Liver (tissue), 9 donors: ENCODE results near the gene RNF144B. TPM values are rescaled to one million over a fixed set of nuclear protein-coding genes. Genes with fewer than 3 reads are reported as not detected.

Experiments
- DNase-seq: peaks from one replicate; pipeline ENCODE4 v3.0.0-alpha.2; 2017; ENCODE audit warnings: low spot score
- H3K27ac ChIP-seq, 2 donors: one replicate each; pipeline ENCODE4 v1.7.0; 2013; ENCODE audit warnings: inconsistent platforms in 2 of 2, low read length in 2 of 2, control low read depth in 1 of 2, low read depth in 1 of 2, mild to moderate bottlenecking in 1 of 2
- H3K27me3 ChIP-seq, 4 donors: one replicate each; pipeline versions ENCODE4 v1.6.1 to v1.7.0; 2013; ENCODE audit warnings: low read length in 3 of 4, inconsistent platforms in 1 of 4, mild to moderate bottlenecking in 1 of 4, moderate library complexity in 1 of 4; ENCODE audit not compliant: control insufficient read depth in 4 of 4, insufficient read depth in 4 of 4
- H3K36me3 ChIP-seq, 4 donors: one replicate each; pipeline versions ENCODE4 v1.6.1 to v1.7.0; 2013; ENCODE audit warnings: low read length in 3 of 4, mild to moderate bottlenecking in 3 of 4, low read depth in 1 of 4, moderate library complexity in 1 of 4; ENCODE audit not compliant: control insufficient read depth in 4 of 4, insufficient read depth in 3 of 4
- H3K4me1 ChIP-seq, 4 donors: one replicate each; pipeline versions ENCODE4 v1.6.1 to v1.7.0; 2013; ENCODE audit warnings: low read length in 3 of 4, mild to moderate bottlenecking in 3 of 4, moderate library complexity in 1 of 4; ENCODE audit not compliant: control insufficient read depth in 4 of 4, insufficient read depth in 4 of 4
- H3K4me3 ChIP-seq, 3 donors: one replicate each; pipeline versions ENCODE4 v1.6.1 to v1.7.0; 2013; ENCODE audit warnings: low read length in 3 of 3, control low read depth in 1 of 3, low read depth in 1 of 3, mild to moderate bottlenecking in 1 of 3
- H3K9ac ChIP-seq, 2 donors: one replicate each; pipeline ENCODE4 v1.7.0; 2013; ENCODE audit warnings: low read length in 2 of 2, mild to moderate bottlenecking in 2 of 2, moderate library complexity in 2 of 2, control low read depth in 1 of 2, low read depth in 1 of 2
- H3K9me3 ChIP-seq, 4 donors: one replicate each; pipeline versions ENCODE4 v1.6.1 to v1.7.0; 2013; ENCODE audit warnings: low read length in 3 of 4; ENCODE audit not compliant: control insufficient read depth in 4 of 4
- ATF3 ChIP-seq: IDR thresholded peaks from 2 replicates; pipeline ENCODE4 v1.6.1; 2016; ENCODE audit warnings: antibody characterized with exemption
- EGR1 ChIP-seq, 2 donors: IDR thresholded peaks; 2 replicates each; pipeline ENCODE4 v1.6.1; 2016 to 2018; ENCODE audit warnings: antibody characterized with exemption in 2 of 2, low read depth in 2 of 2
- GABPA ChIP-seq, 2 donors: IDR thresholded peaks in 1 of 2; conservative IDR thresholded peaks in 1 of 2; 2 replicates each; pipeline ENCODE4 v1.6.1; 2016; ENCODE audit warnings: antibody characterized with exemption in 2 of 2, mild to moderate bottlenecking in 1 of 2, moderate library complexity in 1 of 2
- HNF4A ChIP-seq, 2 donors: conservative IDR thresholded peaks; 2 replicates each; pipeline ENCODE4 v1.6.1; 2016; ENCODE audit warnings: antibody characterized with exemption in 2 of 2, mild to moderate bottlenecking in 2 of 2
- JUND ChIP-seq, 2 donors: IDR thresholded peaks; 2 replicates each; pipeline ENCODE4 v1.6.1; 2016; ENCODE audit warnings: antibody characterized with exemption in 2 of 2
- NR2F2 ChIP-seq: IDR thresholded peaks from 2 replicates; pipeline ENCODE4 v1.6.1; 2016; ENCODE audit warnings: antibody characterized with exemption
- REST ChIP-seq: IDR thresholded peaks from 2 replicates; pipeline ENCODE4 v1.6.1; 2016; ENCODE audit warnings: antibody characterized with exemption, mild to moderate bottlenecking
- RXRA ChIP-seq, 2 donors: IDR thresholded peaks; 2 replicates each; pipeline ENCODE4 v1.6.1; 2017 to 2018; ENCODE audit warnings: antibody characterized with exemption in 2 of 2, mild to moderate bottlenecking in 1 of 2
- SP1 ChIP-seq: IDR thresholded peaks from 2 replicates; pipeline ENCODE4 v1.6.1; 2018; ENCODE audit warnings: antibody characterized with exemption, mild to moderate bottlenecking
- TAF1 ChIP-seq: conservative IDR thresholded peaks from 2 replicates; pipeline ENCODE4 v1.6.1; 2016; ENCODE audit warnings: antibody characterized with exemption, mild to moderate bottlenecking
- YY1 ChIP-seq: IDR thresholded peaks from 2 replicates; pipeline ENCODE4 v1.6.1; 2016; ENCODE audit warnings: antibody characterized with exemption, mild to moderate bottlenecking
- ZBTB33 ChIP-seq: IDR thresholded peaks from 2 replicates; pipeline ENCODE4 v1.6.1; 2016; ENCODE audit warnings: antibody characterized with exemption
- WGBS: extraction: QIAGEN DNeasy Blood & Tissue Kit; methylation state at CpG from one replicate; pipeline ENCODE4 v1.1.7; 2013; 5-methylcytosine and 5-hydroxymethylcytosine counted together
- polyA plus RNA-seq, 2 donors: library from polyadenylated mRNA; stranded (reverse) in 1 of 2; unstranded in 1 of 2; fragments of 200-250 nt in 1 of 2; fragments of >200 nt in 1 of 2; fragmentation: Nextera tagmentation in 1 of 2; extraction: Ambion mirVana in 1 of 2; gene quantifications; one replicate each; pipeline versions ENCODE4 v1.2.1 to v1.2.3, GENCODE V29; 2013 to 2015
- total RNA-seq, 2 donors: library from RNA; depleted of rRNA; stranded (reverse); fragments of >200 nt; gene quantifications; one replicate each; pipeline ENCODE4 v1.2.3, GENCODE V29; 2014
- donor health status: healthy.
- donor health status: healthy.
- donor health status: healthy.
- donor health status: healthy.
- donor health status: healthy.

Gene RNF144B
- total and polyA plus RNA-seq, 4 donors: 3.0 to 15.1 (median 7.6) TPM

- Histone ChIP-seq H3K9me3 (no peaks in the 10 kb centered on the region), H3K36me3 (no peaks in the 10 kb centered on the region), H3K27ac (no peak overlapping the region), H3K9ac (no peak overlapping the region), H3K4me1 (peaks cover 0 to 26% (median 14%) of the 10 kb centered on the region in 4 donors), H3K4me3 (no peak overlapping the region), H3K27me3 (no peaks in the 10 kb centered on the region)
- 87% methylated on average over 1 of the region's 1 CpG for WGBS
- TF ChIP-seq TAF1 (no peak), GABPA (IDR thresholded peaks at IDR 0.05 in 1 of 2, conservative IDR thresholded peaks at IDR 0.05 in 1 of 2) (no peak), ZBTB33 (no peak), REST (no peak), ATF3 (no peak), JUND (IDR thresholded peaks at IDR 0.05) (no peak), SP1 (no peak), EGR1 (IDR thresholded peaks at IDR 0.05; ENCODE audit: low read depth in 2 of 2) (no peak)
- no peak for DNase-seq
Measured at GRCh38 chr6:18360188-18360587, 27.0 kb upstream of the RNF144B start.

- Histone ChIP-seq H3K27ac (peak overlapping the region; percentile 46 to 53), H3K9me3 (no peaks in the 10 kb centered on the region), H3K27me3 (no peaks in the 10 kb centered on the region), H3K4me3 (peak overlapping the region in 1 of 3 donors; percentile 14), H3K36me3 (no peaks in the 10 kb centered on the region), H3K9ac (no peak overlapping the region), H3K4me1 (peaks cover 0 to 26% (median 14%) of the 10 kb centered on the region in 4 donors)
- DNase-seq: no peak
- 26% methylated on average over 2 of the region's 2 CpGs for WGBS
- TF ChIP-seq JUND (IDR thresholded peaks at IDR 0.05) (no peak), HNF4A (conservative IDR thresholded peaks at IDR 0.05) (peak; percentile 25 to 39), RXRA (IDR thresholded peaks at IDR 0.05) (peak in 1 of 2 donors; percentile 18), NR2F2 (no peak), REST (no peak), YY1 (no peak)
Measured at GRCh38 chr6:18362058-18362561, 25.0 kb upstream of the RNF144B start.
